Colonic mucosa (tissue), 4 donors: ENCODE data around the gene CSRNP3. TPM values are rescaled to one million over a fixed set of nuclear protein-coding genes. Genes with fewer than 3 reads are reported as not detected.

ENCODE experiments used
- DNase-seq: peaks from one replicate; pipeline ENCODE4 v3.0.0-alpha.2; 2020
- H3K27ac ChIP-seq: fragments of 200-600 bp; one replicate; pipeline ENCODE4 v1.8.0; 2021
- H3K27me3 ChIP-seq: fragments of 200-600 bp; one replicate; pipeline ENCODE4 v1.8.0; 2021
- H3K36me3 ChIP-seq: fragments of 200-600 bp; one replicate; pipeline ENCODE4 v1.8.0; 2021
- H3K4me1 ChIP-seq: fragments of 200-600 bp; one replicate; pipeline ENCODE4 v1.8.0; 2021; ENCODE audit warnings: mild to moderate bottlenecking
- H3K4me3 ChIP-seq: fragments of 200-600 bp; one replicate; pipeline ENCODE4 v1.8.0; 2021
- H3K9ac ChIP-seq, 2 donors: one replicate each; pipeline ENCODE4 v1.7.0; 2013; ENCODE audit warnings: control low read depth in 2 of 2, low read depth in 2 of 2, low read length in 2 of 2
- H3K9me3 ChIP-seq: fragments of 200-600 bp; one replicate; pipeline ENCODE4 v1.8.0; 2021
- intact Hi-C: fragments of 100-400 bp; cut with DNase I; formaldehyde crosslinking; loops from one replicate; pipeline ENCODE4 v1.14.1; 2022
- total RNA-seq, 2 donors: library from RNA; stranded (reverse); fragmentation: NEBNext Ultra II Directional in 1 of 2; extraction: Animal tissue kit (Norgen Biotek cat#: 25700) in 1 of 2; gene quantifications; one replicate each; pipeline ENCODE4 v1.2.1, GENCODE V29; 2021
- TF ChIP-seq, protein P1 (sequence below): fragments of 200-600 bp; IDR thresholded peaks from one replicate; pipeline ENCODE4 v1.8.0; 2022; ENCODE audit warnings: antibody characterized with exemption, mild to moderate bottlenecking
- donor health status: healthy.
- donor health status: DM: no; HTN: no; CAD: no.
- donor health status: DM: no; HTN: no; CAD: no.

CSRNP3 gene
- total RNA-seq, 2 donors from 2014 or later: 1.5 to 2.0 TPM

DNA sequence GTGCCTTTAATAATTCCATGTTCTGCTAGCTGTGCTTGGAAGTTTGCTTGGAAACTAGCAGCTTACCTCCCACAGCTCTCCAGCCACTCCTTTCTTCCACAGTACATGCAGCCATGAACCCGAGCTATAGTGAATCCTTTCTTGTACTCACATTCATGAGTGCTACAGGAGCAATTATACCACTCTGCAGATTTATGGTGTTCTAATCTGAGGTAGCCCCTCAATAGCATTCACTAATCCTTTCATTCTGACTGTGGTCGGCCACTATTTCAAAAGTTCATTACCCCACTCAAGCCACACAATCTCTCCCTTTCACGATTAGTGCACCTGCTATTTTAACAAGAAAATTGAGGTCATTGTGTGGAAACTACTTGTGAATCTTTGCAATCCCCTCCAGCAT is 53.2 kb downstream of the CSRNP3 start:
- Histone ChIP-seq H3K9me3 (no peaks in the 10 kb centered on the region), H3K27me3 (no peaks in the 10 kb centered on the region), H3K9ac (no peak overlapping the region), H3K4me3 (no peak overlapping the region), H3K27ac (no peak overlapping the region), H3K36me3 (no peaks in the 10 kb centered on the region), H3K4me1 (no peaks in the 10 kb centered on the region)
- intact Hi-C loops: no loop called here
- no peak for DNase-seq
- TF ChIP-seq, protein P1, sequence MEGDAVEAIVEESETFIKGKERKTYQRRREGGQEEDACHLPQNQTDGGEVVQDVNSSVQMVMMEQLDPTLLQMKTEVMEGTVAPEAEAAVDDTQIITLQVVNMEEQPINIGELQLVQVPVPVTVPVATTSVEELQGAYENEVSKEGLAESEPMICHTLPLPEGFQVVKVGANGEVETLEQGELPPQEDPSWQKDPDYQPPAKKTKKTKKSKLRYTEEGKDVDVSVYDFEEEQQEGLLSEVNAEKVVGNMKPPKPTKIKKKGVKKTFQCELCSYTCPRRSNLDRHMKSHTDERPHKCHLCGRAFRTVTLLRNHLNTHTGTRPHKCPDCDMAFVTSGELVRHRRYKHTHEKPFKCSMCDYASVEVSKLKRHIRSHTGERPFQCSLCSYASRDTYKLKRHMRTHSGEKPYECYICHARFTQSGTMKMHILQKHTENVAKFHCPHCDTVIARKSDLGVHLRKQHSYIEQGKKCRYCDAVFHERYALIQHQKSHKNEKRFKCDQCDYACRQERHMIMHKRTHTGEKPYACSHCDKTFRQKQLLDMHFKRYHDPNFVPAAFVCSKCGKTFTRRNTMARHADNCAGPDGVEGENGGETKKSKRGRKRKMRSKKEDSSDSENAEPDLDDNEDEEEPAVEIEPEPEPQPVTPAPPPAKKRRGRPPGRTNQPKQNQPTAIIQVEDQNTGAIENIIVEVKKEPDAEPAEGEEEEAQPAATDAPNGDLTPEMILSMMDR: no peak

DNA sequence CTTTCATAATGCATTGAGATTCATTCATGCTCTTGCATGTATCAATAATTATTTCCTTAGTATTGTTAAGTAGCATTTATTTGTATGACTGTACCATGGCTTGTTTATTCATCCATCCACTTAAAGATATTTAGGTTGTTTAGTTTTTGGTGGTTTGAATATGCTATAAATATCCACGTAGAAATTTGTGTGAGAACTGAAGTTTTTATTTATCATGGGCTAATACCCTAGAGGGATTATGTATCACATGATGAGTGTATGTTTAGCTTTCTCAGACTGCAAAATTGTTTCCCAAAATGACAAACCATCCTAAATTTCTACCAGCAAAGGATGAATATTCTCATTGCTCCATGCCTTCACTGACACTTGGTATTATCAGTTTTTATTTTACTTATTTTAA is 55.2 kb downstream of the CSRNP3 start:
- H3K27ac ChIP-seq: no peak overlapping the region
- intact Hi-C loops: no loop called here
- no peaks in the 10 kb centered on the region for H3K27me3 ChIP-seq
- no peak overlapping the region for H3K4me3 ChIP-seq
- H3K36me3 ChIP-seq: no peaks in the 10 kb centered on the region
- no peak overlapping the region for H3K9ac ChIP-seq
- H3K4me1 ChIP-seq: no peaks in the 10 kb centered on the region
- no peak for DNase-seq
- TF ChIP-seq, protein P1: no peak
- H3K9me3 ChIP-seq: no peaks in the 10 kb centered on the region

DNA sequence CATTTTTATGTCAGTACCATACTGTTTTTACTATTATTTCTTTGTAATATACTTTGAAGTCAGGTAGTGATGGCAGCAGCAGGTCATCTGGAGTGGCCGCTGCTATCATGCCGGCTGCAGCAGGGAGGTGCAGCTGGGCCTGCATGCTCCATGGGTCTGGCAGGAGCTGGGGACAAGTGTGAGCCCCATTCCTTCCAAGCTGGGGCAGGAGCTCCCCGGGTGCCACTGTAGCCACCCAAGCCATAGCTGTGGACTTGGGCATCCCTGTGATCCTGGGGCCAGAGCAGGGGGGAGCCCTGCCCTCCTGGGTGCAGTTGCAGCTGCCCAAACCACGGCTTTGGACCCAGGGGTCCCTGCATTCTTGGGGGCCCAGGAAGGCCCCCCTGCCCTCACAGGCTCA is 59.2 kb downstream of the CSRNP3 start:
- DNase-seq: no peak
- Histone ChIP-seq H3K27ac (no peak overlapping the region), H3K27me3 (no peaks in the 10 kb centered on the region), H3K4me1 (no peaks in the 10 kb centered on the region), H3K9ac (no peak overlapping the region), H3K9me3 (no peaks in the 10 kb centered on the region), H3K36me3 (no peaks in the 10 kb centered on the region), H3K4me3 (no peak overlapping the region)
- TF ChIP-seq, protein P1: no peak
- intact Hi-C loops: no loop called here

DNA sequence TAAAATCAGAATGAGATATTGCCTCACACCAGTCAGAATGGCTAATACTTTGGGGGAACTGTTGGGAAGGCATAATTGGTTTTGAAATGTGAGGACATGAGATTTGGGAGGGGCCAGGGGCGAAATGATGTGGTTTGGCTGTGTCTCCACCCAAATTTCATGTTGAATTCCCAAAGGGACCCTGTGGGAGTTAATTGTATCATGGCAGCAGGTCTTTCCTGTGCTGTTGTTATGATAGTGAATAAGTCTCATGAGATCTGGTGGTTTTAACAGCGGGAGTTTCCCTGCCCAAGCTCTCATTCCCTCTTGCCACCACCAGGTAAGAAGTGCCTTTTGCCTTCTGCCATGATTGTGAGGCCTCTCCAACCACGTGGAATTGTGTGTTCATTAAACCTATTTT is 59.6 kb downstream of the CSRNP3 start:
- TF ChIP-seq, protein P1: no peak
- intact Hi-C loops: no loop called here

DNA sequence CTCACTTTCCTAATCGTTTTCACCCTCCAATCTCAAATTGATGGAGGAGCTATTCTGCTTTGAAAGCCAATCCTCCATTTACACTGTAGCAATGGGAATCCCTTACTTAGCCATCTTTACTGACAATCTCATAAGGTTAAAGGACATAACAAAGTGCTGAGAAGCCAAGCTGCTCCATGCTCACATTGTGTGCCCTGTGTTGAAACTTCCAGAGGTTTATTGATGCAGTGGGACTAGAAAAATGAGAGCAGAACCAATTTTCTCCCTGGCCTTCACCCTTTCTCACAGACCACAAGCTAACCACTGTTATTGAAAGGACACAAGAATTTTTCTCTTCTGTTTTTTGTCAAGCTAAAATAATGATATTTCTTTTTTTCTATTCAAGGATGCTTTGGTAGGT is 63.8 kb downstream of the CSRNP3 start:
- H3K4me1 ChIP-seq: no peaks in the 10 kb centered on the region
- H3K27ac ChIP-seq: no peak overlapping the region
- DNase-seq: no peak
- H3K36me3 ChIP-seq: no peaks in the 10 kb centered on the region
- H3K27me3 ChIP-seq: no peaks in the 10 kb centered on the region
- intact Hi-C loops: no loop called here
- H3K9me3 ChIP-seq: no peaks in the 10 kb centered on the region
- TF ChIP-seq, protein P1: no peak
- H3K9ac ChIP-seq: no peak overlapping the region
- no peak overlapping the region for H3K4me3 ChIP-seq

More for the DNA sequence above, 59.6 kb downstream of the CSRNP3 start:
- no peaks in the 10 kb centered on the region for H3K9me3 ChIP-seq
- no peaks in the 10 kb centered on the region for H3K27me3 ChIP-seq
- no peak overlapping the region for H3K4me3 ChIP-seq
- H3K9ac ChIP-seq: no peak overlapping the region
- H3K27ac ChIP-seq: no peak overlapping the region
- no peak for DNase-seq
- no peaks in the 10 kb centered on the region for H3K4me1 ChIP-seq
- no peaks in the 10 kb centered on the region for H3K36me3 ChIP-seq

DNA sequence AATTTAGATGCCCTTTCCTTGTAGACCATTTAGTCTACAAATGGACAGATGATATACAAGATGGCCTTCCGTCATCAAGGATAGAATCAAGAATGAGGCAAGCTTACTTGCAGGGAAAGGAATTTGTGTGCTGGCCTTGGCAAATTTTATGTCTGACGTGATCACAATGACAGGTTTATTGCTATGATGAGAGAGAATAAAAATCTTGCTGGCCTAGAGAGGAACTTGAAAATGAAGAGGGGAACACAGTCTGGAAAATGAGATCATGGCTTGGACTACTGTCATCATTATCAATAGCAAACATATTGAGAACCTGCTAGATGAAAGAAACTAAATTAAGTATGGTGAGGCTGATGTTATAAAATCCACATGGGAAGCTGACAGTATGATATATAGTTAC is 66.0 kb downstream of the CSRNP3 start:
- Histone ChIP-seq H3K27ac (no peak overlapping the region), H3K9me3 (no peaks in the 10 kb centered on the region), H3K4me1 (no peaks in the 10 kb centered on the region), H3K9ac (no peak overlapping the region), H3K4me3 (no peak overlapping the region), H3K36me3 (no peaks in the 10 kb centered on the region), H3K27me3 (no peaks in the 10 kb centered on the region)
- TF ChIP-seq, protein P1: no peak
- no peak for DNase-seq
- intact Hi-C loops: no loop called here
